IPS-NIHi7 (cell line): Measurements from ENCODE around the gene C16orf90.
A peak's percentile ranks its signal among the peaks of the same experiment; 100 is the strongest.

Source experiments
- DNase-seq: peaks from one replicate; pipeline ENCODE4 v3.0.0; 2012; ENCODE audit warnings: mixed read lengths; ENCODE audit errors: extremely low spot score

C16orf90 gene

GRCh38 chr16:3465911-3466584 lies 29.2 kb downstream of the C16orf90 start:
- no peak for DNase-seq

GRCh38 chr16:3465301-3465700 lies 30.0 kb downstream of the C16orf90 start:
- DNase-seq: no peak

GRCh38 chr16:3461151-3461550 lies 34.1 kb downstream of the C16orf90 start:
- no peak for DNase-seq

- DNase-seq: no peak
These were observed 34.7 kb downstream of the C16orf90 start for GRCh38 chr16:3460585-3460984.

- no peak for DNase-seq
These were observed 35.2 kb downstream of the C16orf90 start for GRCh38 chr16:3460121-3460520.

GRCh38 chr16:3459401-3460090 lies 35.7 kb downstream of the C16orf90 start:
- DNase-seq: no peak

GRCh38 chr16:3458852-3459361 lies 36.4 kb downstream of the C16orf90 start:
- no peak for DNase-seq

GRCh38 chr16:3458278-3458851 lies 36.9 kb downstream of the C16orf90 start:
- peak; percentile 45 for DNase-seq

- DNase-seq: peak; percentile 99
These were observed 37.6 kb downstream of the C16orf90 start for GRCh38 chr16:3457434-3458252.

GRCh38 chr16:3454631-3455147 lies 40.6 kb downstream of the C16orf90 start:
- DNase-seq: no peak

- DNase-seq: peak; percentile 56
These were observed 41.2 kb downstream of the C16orf90 start for GRCh38 chr16:3454093-3454492.

GRCh38 chr16:3444032-3444388 lies 51.3 kb downstream of the C16orf90 start:
- no peak for DNase-seq
